Measurements from ENCODE around the gene RFC4. TPM values are rescaled to one million over a fixed set of nuclear protein-coding genes. Genes with fewer than 3 reads are reported as not detected.

RFC4 gene
- total and polyA plus RNA-seq, 2 donors (not counting 3 experiments of a cell fraction or from before 2014, with no cell fraction given) = 6.2 to 33.7 TPM

DNA sequence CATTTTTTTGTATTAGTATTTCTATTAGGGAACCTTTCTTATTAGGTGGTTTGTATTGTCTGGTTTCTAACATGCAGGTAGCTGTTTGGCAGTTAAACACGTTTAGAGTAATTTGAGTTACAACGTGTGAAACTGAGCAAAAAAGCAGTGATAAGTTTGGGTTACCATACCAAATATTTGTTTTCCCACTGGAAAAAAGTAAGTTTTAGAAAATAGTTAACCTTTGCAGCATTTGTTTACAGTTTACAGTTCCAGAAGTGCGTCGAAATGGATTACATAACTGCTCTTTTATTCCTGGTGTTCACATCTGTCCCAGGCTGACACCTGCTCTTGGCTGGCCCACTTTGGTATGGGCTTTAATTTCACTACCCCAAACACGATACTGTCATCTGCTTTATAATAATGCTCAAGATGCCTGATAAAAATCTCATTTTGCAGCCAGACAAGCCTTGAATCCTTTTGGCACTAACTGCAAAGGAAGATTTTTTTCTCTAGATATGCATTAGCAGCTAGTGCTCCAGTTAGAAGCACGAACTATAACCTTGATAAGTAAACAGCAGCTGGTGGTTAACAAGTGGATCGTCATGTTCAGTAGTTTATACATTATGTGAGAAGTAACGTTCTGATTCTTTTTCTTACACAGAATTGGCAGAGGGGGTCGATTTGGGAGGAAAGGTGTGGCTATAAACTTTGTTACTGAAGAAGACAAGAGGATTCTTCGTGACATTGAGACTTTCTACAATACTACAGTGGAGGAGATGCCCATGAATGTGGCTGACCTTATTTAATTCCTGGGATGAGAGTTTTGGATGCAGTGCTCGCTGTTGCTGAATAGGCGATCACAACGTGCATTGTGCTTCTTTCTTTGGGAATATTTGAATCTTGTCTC is 17.6 kb downstream of the RFC4 start:
- DNase-seq (ENCODE audit: low read depth, low spot score) = no peak
- POLR2A ChIA-PET = no interaction called here
- dilution Hi-C loops (cut with MboI; ENCODE audit: extremely low pct_ligation_motif_present, low sequenced_read_pairs) = no loop called here
- no TSS peak for BruUV-seq (replicated peaks)
- Histone ChIP-seq H3K9me1 (replicated peaks; ENCODE audit: control insufficient read depth, extremely low read depth, insufficient read depth, low read length) (no peaks in the 10 kb centered on the region), H3K27ac (ENCODE audit: insufficient read depth, low read depth, low read length) (no peak overlapping the region), H4K20me1 (replicated peaks; ENCODE audit: control insufficient read depth, extremely low read depth, insufficient read depth, low read length) (peaks cover 15% of the 10 kb centered on the region), H3K27me3 (ENCODE audit: control insufficient read depth in 2 of 2, insufficient read depth in 2 of 2, low read length in 2 of 2) (no peaks in the 10 kb centered on the region), H3K79me2 (ENCODE audit: control insufficient read depth, insufficient read depth, low read length) (peaks cover 48% of the 10 kb centered on the region), H3K4me1 (ENCODE audit: control insufficient read depth, extremely low read depth, insufficient read depth, low read length) (peaks cover 22% of the 10 kb centered on the region), H3K9me3 (replicated peaks; ENCODE audit: control insufficient read depth, insufficient read depth, low read length) (no peaks in the 10 kb centered on the region), H2AFZ (ENCODE audit: low read depth, low read length) (no peak overlapping the region), H3K36me3 (ENCODE audit: control insufficient read depth in 2 of 2, extremely low read depth in 1 of 2, insufficient read depth in 2 of 2, low read length in 2 of 2) (peaks cover 38 to 44% of the 10 kb centered on the region in 2 experiments), H3K4me2 (ENCODE audit: insufficient read depth, low read length) (peak overlapping the region; percentile 93), H3K4me3 (replicated peaks in 1 of 3; ENCODE audit: insufficient read depth in 1 of 3, low read depth in 1 of 3, low read length in 3 of 3) (peak overlapping the region in 1 of 3 experiments; percentile 11), H3K9ac (replicated peaks; ENCODE audit: extremely low read depth, insufficient read depth, low read length) (no peak overlapping the region)
- CTCF ChIA-PET = interaction anchor here (0.6 to 1.3 kb wide), 2 partner anchors 32 to 377 kb away, joined by 3 read pairs; no protein-coding TSS in a partner anchor
- TF ChIP-seq, protein P1, sequence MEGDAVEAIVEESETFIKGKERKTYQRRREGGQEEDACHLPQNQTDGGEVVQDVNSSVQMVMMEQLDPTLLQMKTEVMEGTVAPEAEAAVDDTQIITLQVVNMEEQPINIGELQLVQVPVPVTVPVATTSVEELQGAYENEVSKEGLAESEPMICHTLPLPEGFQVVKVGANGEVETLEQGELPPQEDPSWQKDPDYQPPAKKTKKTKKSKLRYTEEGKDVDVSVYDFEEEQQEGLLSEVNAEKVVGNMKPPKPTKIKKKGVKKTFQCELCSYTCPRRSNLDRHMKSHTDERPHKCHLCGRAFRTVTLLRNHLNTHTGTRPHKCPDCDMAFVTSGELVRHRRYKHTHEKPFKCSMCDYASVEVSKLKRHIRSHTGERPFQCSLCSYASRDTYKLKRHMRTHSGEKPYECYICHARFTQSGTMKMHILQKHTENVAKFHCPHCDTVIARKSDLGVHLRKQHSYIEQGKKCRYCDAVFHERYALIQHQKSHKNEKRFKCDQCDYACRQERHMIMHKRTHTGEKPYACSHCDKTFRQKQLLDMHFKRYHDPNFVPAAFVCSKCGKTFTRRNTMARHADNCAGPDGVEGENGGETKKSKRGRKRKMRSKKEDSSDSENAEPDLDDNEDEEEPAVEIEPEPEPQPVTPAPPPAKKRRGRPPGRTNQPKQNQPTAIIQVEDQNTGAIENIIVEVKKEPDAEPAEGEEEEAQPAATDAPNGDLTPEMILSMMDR (IDR thresholded peaks at IDR 0.05; ENCODE audit: extremely low read depth in 1 of 2, insufficient read depth in 1 of 2, low read depth in 1 of 2, low read length in 2 of 2) = no peak
- TF ChIP-seq EZH2 (IDR thresholded peaks at IDR 0.05; ENCODE audit: borderline replicate concordance, low read depth, low read length, severe bottlenecking) = no peak
- TF ChIP-seq MYC (IDR thresholded peaks at IDR 0.05; ENCODE audit: low read depth, low read length) = no peak
- TF ChIP-seq, protein P2, sequence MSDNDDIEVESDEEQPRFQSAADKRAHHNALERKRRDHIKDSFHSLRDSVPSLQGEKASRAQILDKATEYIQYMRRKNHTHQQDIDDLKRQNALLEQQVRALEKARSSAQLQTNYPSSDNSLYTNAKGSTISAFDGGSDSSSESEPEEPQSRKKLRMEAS (IDR thresholded peaks at IDR 0.05; ENCODE audit: insufficient read depth, insufficient read length) = no peak
- no peak for TF ChIP-seq FOS (IDR thresholded peaks at IDR 0.05; ENCODE audit: borderline replicate concordance, insufficient read depth, low read length)
- no peak for TF ChIP-seq GATA2 (IDR thresholded peaks at IDR 0.05; ENCODE audit: insufficient read depth, insufficient read length, low read depth, low read length)
- no peak for TF ChIP-seq POLR2AphosphoS5 (IDR thresholded peaks at IDR 0.05; ENCODE audit: insufficient read depth, low read depth, low read length)
- TF ChIP-seq JUN (IDR thresholded peaks at IDR 0.05; ENCODE audit: borderline replicate concordance, insufficient read depth, insufficient read length, low read depth) = no peak
- no peak for TF ChIP-seq POLR2A (IDR thresholded peaks at IDR 0.05; ENCODE audit: low read depth, low read length)
- FAIRE-seq = no peak
- intact Hi-C loops (cut with micrococcal nuclease) = loop anchor here (10.0 kb wide), 1 partner anchor 804 kb away; no protein-coding TSS in a partner anchor

All from endothelial cell of umbilical vein (primary cell).